Astrocyte (in vitro differentiated cells and primary cell): ENCODE results near the gene EPHA7. TPM values are rescaled to one million over a fixed set of nuclear protein-coding genes. Genes with fewer than 3 reads are reported as not detected.

Source experiments
- DNase-seq: peaks from one replicate; pipeline ENCODE4 v3.0.0-alpha.2; 2010; ENCODE audit warnings: low read depth
- FAIRE-seq: peaks from 2 replicates; lab custom pipeline; 2011; peaks lifted over from hg19 to GRCh38; lab: Jason Lieb, UNC
- H2AFZ ChIP-seq: 2 replicates; pipeline ENCODE4 v1.6.0; 2012; ENCODE audit warnings: low read depth, low read length, inconsistent platforms
- H3K27ac ChIP-seq: 2 replicates; pipeline ENCODE4 v1.5.1; 2011; ENCODE audit warnings: low read depth, low read length, inconsistent platforms
- H3K27me3 ChIP-seq: 2 replicates; pipeline ENCODE4 v1.6.0; 2011; ENCODE audit warnings: low read length, inconsistent platforms; ENCODE audit not compliant: insufficient read depth
- H3K36me3 ChIP-seq: 2 replicates; pipeline ENCODE4 v1.5.1; 2011; ENCODE audit warnings: low read length, inconsistent platforms; ENCODE audit not compliant: insufficient read depth
- H3K4me1 ChIP-seq: 2 replicates; pipeline ENCODE4 v1.5.1; 2011; ENCODE audit warnings: low read length, inconsistent platforms; ENCODE audit not compliant: insufficient read depth
- H3K4me2 ChIP-seq: 2 replicates; pipeline ENCODE4 v1.6.0; 2012; ENCODE audit warnings: low read length, inconsistent platforms
- H3K4me3 ChIP-seq: 2 replicates; pipeline ENCODE4 v1.5.1; 2011; ENCODE audit warnings: low read depth, mild to moderate bottlenecking, low read length, inconsistent platforms; ENCODE audit not compliant: insufficient read depth
- H3K79me2 ChIP-seq: 2 replicates; pipeline ENCODE4 v1.6.0; 2012; ENCODE audit warnings: mild to moderate bottlenecking, low read length, inconsistent platforms; ENCODE audit not compliant: insufficient read depth
- H3K9ac ChIP-seq: 2 replicates; pipeline ENCODE4 v1.6.0; 2012; ENCODE audit warnings: mild to moderate bottlenecking, low read length, inconsistent platforms
- H3K9me3 ChIP-seq: 2 replicates; pipeline ENCODE4 v1.5.1; 2012; ENCODE audit warnings: low read depth, mild to moderate bottlenecking, low read length, inconsistent platforms; ENCODE audit not compliant: insufficient read depth
- H4K20me1 ChIP-seq: 2 replicates; pipeline ENCODE4 v1.6.0; 2012; ENCODE audit warnings: low read length, inconsistent platforms; ENCODE audit not compliant: insufficient read depth
- H3K27ac Mint-ChIP-seq: one replicate; pipeline ENCODE4 v1.8.0; 2021; ENCODE audit warnings: mild to moderate bottlenecking, mixed read lengths; ENCODE audit not compliant: unreplicated experiment
- H3K27me3 Mint-ChIP-seq: one replicate; pipeline ENCODE4 v1.8.0; 2021; ENCODE audit warnings: low read depth, mixed read lengths; ENCODE audit not compliant: unreplicated experiment
- H3K36me3 Mint-ChIP-seq: one replicate; pipeline ENCODE4 v1.8.0; 2021; ENCODE audit warnings: low read depth, mixed read lengths; ENCODE audit not compliant: unreplicated experiment
- H3K4me1 Mint-ChIP-seq: one replicate; pipeline ENCODE4 v1.8.0; 2021; ENCODE audit warnings: low read depth, mixed read lengths; ENCODE audit not compliant: unreplicated experiment
- H3K4me3 Mint-ChIP-seq: one replicate; pipeline ENCODE4 v1.8.0; 2021; ENCODE audit warnings: mild to moderate bottlenecking, moderate library complexity, mixed read lengths; ENCODE audit not compliant: unreplicated experiment
- H3K9me3 Mint-ChIP-seq: one replicate; pipeline ENCODE4 v1.8.0; 2021; ENCODE audit warnings: mild to moderate bottlenecking, mixed read lengths; ENCODE audit not compliant: unreplicated experiment
- CTCF ChIP-seq: IDR thresholded peaks from 2 replicates; pipeline ENCODE4 v1.5.1; 2011; ENCODE audit warnings: low read depth, mild to moderate bottlenecking, inconsistent platforms, low read length, moderate library complexity; ENCODE audit not compliant: insufficient read depth
- EZH2 ChIP-seq: IDR thresholded peaks from 2 replicates; pipeline ENCODE4 v1.6.1; 2012; ENCODE audit warnings: mild to moderate bottlenecking, low read length, inconsistent platforms; ENCODE audit not compliant: insufficient read depth
- total RNA-seq: library from RNA; stranded (reverse); gene quantifications from 2 replicates; pipeline ENCODE4 v1.2.1, GENCODE V29; 2021

The EPHA7 gene
- total RNA-seq, 1 donor from 2014 or later: 0.82 TPM

DNA sequence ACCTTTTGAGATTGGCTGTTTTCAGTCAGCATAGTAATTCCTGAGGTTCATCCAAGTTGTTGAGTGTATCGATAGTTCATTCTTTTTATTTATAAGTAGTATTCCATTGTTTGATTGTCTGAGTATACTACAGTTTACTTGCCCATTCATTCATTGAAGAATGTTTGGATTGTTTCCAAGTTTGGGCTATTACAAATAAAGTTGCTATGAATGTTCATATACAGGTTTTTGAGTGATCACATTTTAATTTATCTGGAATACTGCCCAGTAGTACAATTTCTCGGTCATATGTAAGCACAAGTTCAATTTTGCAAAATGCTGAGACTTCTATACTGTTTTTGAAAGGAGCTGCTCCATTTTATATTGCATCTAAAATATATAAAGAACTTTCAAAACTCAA is 14.2 kb upstream of the EPHA7 start:
- no peaks in the 10 kb centered on the region for H3K36me3 ChIP-seq
- TF ChIP-seq CTCF (no peak), EZH2 (no peak)
- Mint-ChIP-seq H3K4me1 (no peaks in the 10 kb centered on the region), H3K4me3 (no peak overlapping the region), H3K36me3 (no peaks in the 10 kb centered on the region), H3K9me3 (peaks cover 7% of the 10 kb centered on the region), H3K27ac (no peak overlapping the region), H3K27me3 (no peaks in the 10 kb centered on the region)
- no peaks in the 10 kb centered on the region for H3K9me3 ChIP-seq
- H3K4me3 ChIP-seq: no peak overlapping the region
- DNase-seq (no peak), FAIRE-seq (no peak)
- no peak overlapping the region for H2AFZ ChIP-seq
- no peaks in the 10 kb centered on the region for H3K27me3 ChIP-seq
- H3K27ac ChIP-seq: no peak overlapping the region
- no peaks in the 10 kb centered on the region for H4K20me1 ChIP-seq
- no peak overlapping the region for H3K4me2 ChIP-seq
- H3K4me1 ChIP-seq: no peaks in the 10 kb centered on the region
- no peaks in the 10 kb centered on the region for H3K79me2 ChIP-seq
- no peak overlapping the region for H3K9ac ChIP-seq

DNA sequence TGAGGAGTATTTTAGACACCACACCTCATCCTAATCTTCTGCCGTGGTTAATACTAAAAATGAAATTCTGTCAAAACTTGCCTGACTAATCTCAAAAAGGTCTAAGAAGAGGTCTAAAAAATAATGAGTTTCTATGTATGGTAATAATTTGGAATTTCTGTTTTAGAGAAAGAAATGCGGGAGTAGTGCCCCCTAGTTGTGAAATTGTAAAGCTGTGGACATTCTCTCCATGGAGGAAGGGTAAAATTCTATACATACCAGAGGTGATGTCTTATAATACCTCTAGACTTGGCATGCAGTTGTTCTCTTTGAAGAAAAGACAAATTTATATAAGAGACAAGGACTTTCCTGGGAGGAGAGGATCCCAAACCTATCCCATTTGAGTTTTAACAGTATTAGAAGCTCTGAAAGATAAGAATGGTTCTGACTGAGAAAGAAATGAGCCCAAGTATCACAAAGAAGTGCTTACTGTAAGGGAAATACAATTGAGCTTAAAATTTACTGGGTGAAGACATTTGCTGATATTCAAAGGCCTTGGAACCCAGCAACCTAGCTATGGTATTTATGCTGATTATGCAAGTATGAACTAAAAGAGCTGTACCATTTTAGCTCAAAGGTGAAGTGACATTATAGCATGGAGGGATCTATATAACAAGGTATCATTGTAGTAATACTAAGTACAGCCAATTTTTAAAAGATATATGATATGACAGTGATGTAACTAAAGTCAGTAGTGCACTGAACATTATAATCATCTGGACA is 5.1 kb upstream of the EPHA7 start:
- H3K4me3 Mint-ChIP-seq: no peak overlapping the region
- FAIRE-seq (no peak), DNase-seq (no peak)
- Histone ChIP-seq H3K4me1 (no peaks in the 10 kb centered on the region), H3K9ac (no peak overlapping the region), H3K36me3 (no peaks in the 10 kb centered on the region), H3K4me2 (no peak overlapping the region), H3K9me3 (no peaks in the 10 kb centered on the region), H3K4me3 (no peak overlapping the region), H2AFZ (no peak overlapping the region), H3K27me3 (peaks cover 7% of the 10 kb centered on the region), H3K79me2 (no peaks in the 10 kb centered on the region), H4K20me1 (no peaks in the 10 kb centered on the region), H3K27ac (no peak overlapping the region)
- H3K4me1 Mint-ChIP-seq: peaks cover 1% of the 10 kb centered on the region
- peak; percentile 63 for TF ChIP-seq CTCF
- no peak for TF ChIP-seq EZH2
- no peaks in the 10 kb centered on the region for H3K36me3 Mint-ChIP-seq
- no peaks in the 10 kb centered on the region for H3K9me3 Mint-ChIP-seq
- no peak overlapping the region for H3K27ac Mint-ChIP-seq
- no peaks in the 10 kb centered on the region for H3K27me3 Mint-ChIP-seq

- FAIRE-seq: no peak
- Histone ChIP-seq H3K4me2 (no peak overlapping the region), H3K79me2 (no peaks in the 10 kb centered on the region), H4K20me1 (no peaks in the 10 kb centered on the region), H3K36me3 (no peaks in the 10 kb centered on the region), H3K27ac (no peak overlapping the region), H3K9ac (no peak overlapping the region), H3K9me3 (no peaks in the 10 kb centered on the region), H3K27me3 (peaks cover 7% of the 10 kb centered on the region), H3K4me1 (no peaks in the 10 kb centered on the region), H2AFZ (no peak overlapping the region), H3K4me3 (no peak overlapping the region)
- Mint-ChIP-seq H3K9me3 (no peaks in the 10 kb centered on the region), H3K27ac (no peak overlapping the region), H3K36me3 (no peaks in the 10 kb centered on the region), H3K4me1 (peaks cover 1% of the 10 kb centered on the region), H3K4me3 (no peak overlapping the region), H3K27me3 (no peaks in the 10 kb centered on the region)
- TF ChIP-seq CTCF (peak; percentile 65), EZH2 (no peak)
- peak; percentile 18 for DNase-seq
Measured at GRCh38 chr6:93423542-93423941, 4.2 kb upstream of the EPHA7 start.
